ENCODE measurements around the gene IRF9. TPM values are rescaled to one million over a fixed set of nuclear protein-coding genes. Genes with fewer than 3 reads are reported as not detected.

Gene IRF9
- total and polyA plus RNA-seq, 11 donors: 23.4 to 169 (median 29.8) TPM

GRCh38 chr14:24143511-24143910 lies 17.6 kb upstream of the IRF9 start:
- DNase-seq: no peak
- Histone ChIP-seq H3K27me3 (no peaks in the 10 kb centered on the region), H3K27ac (peak overlapping the region in 2 of 12 donors; percentile 12 to 20), H3K4me1 (peaks cover 9 to 77% (median 39%) of the 10 kb centered on the region in 12 donors), H3K9me3 (no peaks in the 10 kb centered on the region), H3K4me3 (no peak overlapping the region), H3K36me3 (peaks cover 0 to 41% (median 23%) of the 10 kb centered on the region in 9 donors)
- TF ChIP-seq POLR2A (IDR thresholded peaks at IDR 0.05): no peak
- TF ChIP-seq, protein P1, sequence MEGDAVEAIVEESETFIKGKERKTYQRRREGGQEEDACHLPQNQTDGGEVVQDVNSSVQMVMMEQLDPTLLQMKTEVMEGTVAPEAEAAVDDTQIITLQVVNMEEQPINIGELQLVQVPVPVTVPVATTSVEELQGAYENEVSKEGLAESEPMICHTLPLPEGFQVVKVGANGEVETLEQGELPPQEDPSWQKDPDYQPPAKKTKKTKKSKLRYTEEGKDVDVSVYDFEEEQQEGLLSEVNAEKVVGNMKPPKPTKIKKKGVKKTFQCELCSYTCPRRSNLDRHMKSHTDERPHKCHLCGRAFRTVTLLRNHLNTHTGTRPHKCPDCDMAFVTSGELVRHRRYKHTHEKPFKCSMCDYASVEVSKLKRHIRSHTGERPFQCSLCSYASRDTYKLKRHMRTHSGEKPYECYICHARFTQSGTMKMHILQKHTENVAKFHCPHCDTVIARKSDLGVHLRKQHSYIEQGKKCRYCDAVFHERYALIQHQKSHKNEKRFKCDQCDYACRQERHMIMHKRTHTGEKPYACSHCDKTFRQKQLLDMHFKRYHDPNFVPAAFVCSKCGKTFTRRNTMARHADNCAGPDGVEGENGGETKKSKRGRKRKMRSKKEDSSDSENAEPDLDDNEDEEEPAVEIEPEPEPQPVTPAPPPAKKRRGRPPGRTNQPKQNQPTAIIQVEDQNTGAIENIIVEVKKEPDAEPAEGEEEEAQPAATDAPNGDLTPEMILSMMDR (IDR thresholded peaks at IDR 0.05): no peak
- 54 to 70% (median 67%) methylated on average over 2 of the region's 2 CpGs for WGBS, 4 donors
- intact Hi-C loops (cut with DNase I): loop anchor here in 2 of 10 donors (5.0 kb wide), 2 partner anchors 36 to 89 kb away; partner anchors contain the start of genes GMPR2 (in 1 of the 2) and NEDD8 (in 1 of the 2)
- no peak for ATAC-seq

DNA sequence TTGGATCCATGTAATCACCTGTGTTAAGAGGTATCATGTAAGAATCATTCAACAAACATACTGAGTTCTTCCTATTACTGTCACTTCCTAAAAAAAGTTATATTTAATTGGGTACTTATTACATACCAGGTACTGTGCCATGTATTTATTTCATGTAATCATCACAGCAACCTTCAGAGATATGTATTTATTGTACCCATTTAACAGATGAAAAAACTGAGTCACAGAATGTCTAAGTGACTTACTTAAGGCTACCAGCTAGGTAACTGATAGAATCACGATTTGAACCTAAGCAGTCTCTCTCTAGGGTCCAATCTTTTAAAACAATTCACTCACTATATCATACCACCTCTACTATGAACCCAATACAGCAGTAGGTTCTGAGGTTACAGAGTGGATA lies 16.6 kb upstream of the IRF9 start:
- intact Hi-C loops (cut with DNase I): loop anchor here in 2 of 10 donors (5.0 kb wide), 2 partner anchors 37 to 88 kb away; partner anchors contain the start of genes GMPR2 (in 1 of the 2) and NEDD8 (in 1 of the 2)
- no peaks in the 10 kb centered on the region for H3K27me3 ChIP-seq
- no peak for DNase-seq
- H3K4me1 ChIP-seq: peaks cover 9 to 74% (median 40%) of the 10 kb centered on the region in 12 donors
- TF ChIP-seq POLR2A (IDR thresholded peaks at IDR 0.05): no peak
- TF ChIP-seq, protein P1 (IDR thresholded peaks at IDR 0.05): no peak
- H3K36me3 ChIP-seq: peaks cover 0 to 41% (median 22%) of the 10 kb centered on the region in 9 donors
- H3K4me3 ChIP-seq: peak overlapping the region in 1 of 12 donors; percentile 10
- peak overlapping the region in 2 of 12 donors; percentile 12 to 15 for H3K27ac ChIP-seq
- WGBS, 4 donors: 91 to 100% (median 93%) methylated on average over 1 of the region's 1 CpG
- no peaks in the 10 kb centered on the region for H3K9me3 ChIP-seq
- ATAC-seq: no peak

GRCh38 chr14:24145219-24145618 lies 15.8 kb upstream of the IRF9 start:
- 94 to 97% (median 96%) methylated on average over 2 of the region's 2 CpGs for WGBS, 4 donors
- intact Hi-C loops (cut with DNase I): loop anchor here in 1 of 10 donors (5.0 kb wide), 1 partner anchor 33 kb away; the partner anchor contains the start of genes DCAF11 and NRL
- peaks cover 0 to 43% (median 26%) of the 10 kb centered on the region in 9 donors for H3K36me3 ChIP-seq
- no peaks in the 10 kb centered on the region for H3K27me3 ChIP-seq
- peak overlapping the region in 5 of 12 donors; percentile 79 to 94 (median 83) for H3K4me3 ChIP-seq
- peaks cover 6 to 67% (median 33%) of the 10 kb centered on the region in 12 donors for H3K4me1 ChIP-seq
- DNase-seq: peak in 1 of 5 donors; percentile 26
- peak overlapping the region in 7 of 12 donors; percentile 92 to 97 (median 96) for H3K27ac ChIP-seq
- no peaks in the 10 kb centered on the region for H3K9me3 ChIP-seq
- no peak for TF ChIP-seq POLR2A (IDR thresholded peaks at IDR 0.05)
- TF ChIP-seq, protein P1 (IDR thresholded peaks at IDR 0.05): no peak
- ATAC-seq: no peak

- no peaks in the 10 kb centered on the region for H3K27me3 ChIP-seq
- H3K36me3 ChIP-seq: peaks cover 0 to 50% (median 32%) of the 10 kb centered on the region in 9 donors
- H3K27ac ChIP-seq: peak overlapping the region; percentile 49 to 97 (median 94)
- intact Hi-C loops (cut with DNase I): loop anchor here in 2 of 10 donors (1.0 to 5.0 kb wide), 2 partner anchors 32 to 34 kb away; partner anchors contain the start of genes DCAF11 (in 2 of the 2) and NRL (in 2 of the 2)
- no peak for ATAC-seq
- no peak for DNase-seq
- 12 to 22% (median 14%) methylated on average over 7 to 9 of the region's 9 CpGs for WGBS, 4 donors
- H3K9me3 ChIP-seq: no peaks in the 10 kb centered on the region
- H3K4me1 ChIP-seq: peaks cover 6 to 60% (median 29%) of the 10 kb centered on the region in 12 donors
- peak overlapping the region; percentile 57 to 94 (median 84) for H3K4me3 ChIP-seq
- no peak for TF ChIP-seq POLR2A (IDR thresholded peaks at IDR 0.05)
- TF ChIP-seq, protein P1 (IDR thresholded peaks at IDR 0.05): no peak
These were observed 15.2 kb upstream of the IRF9 start for GRCh38 chr14:24145690-24146452.
